GM21576 (cell line): ENCODE measurements around the gene NBPF26.
"Not testable (repeated sequence)": the region's sequence is repeated elsewhere in the genome, so short reads cannot be mapped to it uniquely, and the experiment has no call there.

Experiments used
- ATAC-seq: cut with Tn5 transposase; IDR thresholded peaks from one replicate; pipeline ENCODE4 v1.9.1; 2021; ENCODE audit warnings: mild to moderate bottlenecking, moderate library complexity; ENCODE audit not compliant: unreplicated experiment

The NBPF26 gene

GRCh38 chr1:120723715-120724402 lies at the start of gene NBPF26:
Gene NBPF26 (plus strand): TSS chr1:120723945.
- not testable (repeated sequence) for ATAC-seq

DNA sequence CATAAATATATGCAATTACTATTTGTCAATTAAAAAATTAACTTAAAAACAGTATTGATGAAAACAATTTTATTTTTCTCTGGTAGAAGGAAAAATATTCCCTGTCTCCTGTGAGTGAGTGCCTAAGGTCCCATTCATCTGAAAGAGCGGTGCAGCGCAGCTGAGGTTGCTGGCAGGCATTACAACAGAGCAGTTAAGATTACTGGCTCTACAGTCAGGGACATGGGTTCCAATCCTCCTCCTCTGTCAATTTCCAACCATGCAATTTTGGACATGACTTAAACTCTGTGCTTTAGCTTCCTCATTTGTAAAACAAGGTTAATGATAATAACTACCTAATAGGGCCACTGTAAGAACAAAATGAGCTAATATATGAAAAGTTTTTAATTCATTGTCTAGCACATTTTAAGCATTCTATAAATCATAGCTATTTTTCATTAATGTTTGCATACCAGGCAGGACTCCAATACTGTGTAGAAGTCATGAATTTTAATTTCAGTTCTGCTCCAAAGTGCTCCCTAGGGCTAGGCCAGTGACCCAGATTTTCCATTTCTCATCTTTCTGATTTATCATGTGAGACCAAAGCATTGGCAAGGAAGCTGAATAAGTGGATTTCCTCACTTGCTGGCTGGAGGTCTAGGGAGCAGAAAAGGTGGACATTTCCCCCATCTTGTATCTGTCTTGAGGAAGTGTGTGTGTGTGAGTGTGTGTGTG lies 43.5 kb upstream of the NBPF26 start:
- ATAC-seq = not testable (repeated sequence)

DNA sequence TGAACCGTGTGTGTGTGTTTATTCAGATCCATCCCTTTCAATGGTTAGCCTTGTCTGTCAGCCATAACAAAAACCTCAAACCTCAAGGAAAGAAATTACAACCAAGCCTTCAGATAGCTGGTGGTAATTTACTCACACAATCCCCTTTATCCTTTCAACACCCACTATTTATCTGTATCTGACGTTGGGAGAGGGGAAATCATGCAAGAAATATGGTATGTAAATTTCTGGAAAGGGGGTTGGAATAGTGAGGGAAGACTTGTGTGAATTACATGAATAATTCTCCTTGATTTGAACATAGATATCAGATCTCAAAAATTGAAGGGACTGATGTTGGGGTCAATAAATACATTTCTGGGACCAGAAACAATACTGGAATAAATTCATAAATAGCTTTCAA lies 42.8 kb upstream of the NBPF26 start:
- not testable (repeated sequence) for ATAC-seq

GRCh38 chr1:120684397-120684796 lies 39.3 kb upstream of the NBPF26 start:
- ATAC-seq = not testable (repeated sequence)

- not testable (repeated sequence) for ATAC-seq
These were observed 38.1 kb upstream of the NBPF26 start for GRCh38 chr1:120685622-120686021.

GRCh38 chr1:120687250-120687649 lies 36.5 kb upstream of the NBPF26 start:
- ATAC-seq = not testable (repeated sequence)

DNA sequence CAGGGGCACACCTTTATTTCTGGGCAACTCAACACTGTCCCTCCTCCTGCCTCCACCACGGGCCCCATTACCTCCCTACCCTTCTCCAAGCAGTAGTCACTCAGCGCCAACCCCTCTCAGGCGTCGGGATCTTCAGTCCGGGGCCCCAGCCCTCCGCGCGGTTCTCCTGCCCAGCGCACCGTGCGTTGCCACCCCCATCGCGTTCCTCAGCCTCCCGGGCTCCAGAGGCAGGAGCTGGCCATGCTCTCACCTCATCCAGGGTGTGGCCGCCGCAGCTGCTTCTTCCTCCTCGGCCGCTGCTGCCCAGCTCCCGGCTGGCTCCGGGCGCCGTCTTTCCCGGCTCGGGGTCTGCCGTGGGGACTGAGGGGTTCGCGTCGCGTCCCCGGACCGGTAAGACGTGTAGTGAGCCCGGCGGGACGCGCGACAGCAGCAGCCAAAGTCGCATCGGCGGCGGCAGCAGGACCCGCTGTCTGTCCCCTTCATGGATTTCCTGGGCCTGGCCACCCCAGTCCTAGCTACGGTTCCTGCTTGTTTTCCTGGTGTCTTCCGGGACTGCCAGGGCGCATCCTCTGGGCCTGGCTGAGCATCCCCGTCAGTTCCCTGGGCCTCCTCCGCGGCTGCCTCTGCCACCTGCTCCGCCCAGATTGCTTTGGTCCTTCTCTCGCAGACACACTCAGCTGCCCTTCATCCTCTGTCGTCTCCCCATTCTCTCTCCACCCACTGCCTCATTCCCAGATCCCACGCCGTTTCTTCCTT lies 22.8 kb upstream of the NBPF26 start:
- ATAC-seq = not testable (repeated sequence)

DNA sequence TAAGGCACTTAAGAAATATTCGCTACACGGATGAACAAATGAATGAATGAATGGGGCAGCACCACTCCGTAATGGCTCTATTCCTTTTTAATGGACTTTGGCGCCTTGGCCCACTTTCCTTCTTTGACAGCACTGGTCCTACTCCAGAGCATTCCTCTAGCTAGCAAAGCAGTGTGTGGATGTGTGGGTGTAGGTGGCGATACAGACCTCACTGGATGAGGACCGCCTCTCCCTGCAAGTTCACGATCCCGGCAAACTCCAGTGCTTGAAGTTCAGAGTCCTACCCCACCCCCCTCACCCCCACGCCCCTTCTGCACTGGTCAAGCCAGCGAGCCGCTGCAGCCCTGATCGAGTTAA lies 409 bp upstream of the NBPF26 start:
- ATAC-seq = not testable (repeated sequence)

GRCh38 chr1:120724507-120724906 lies 762 bp downstream of the NBPF26 start:
- not testable (repeated sequence) for ATAC-seq

- ATAC-seq = not testable (repeated sequence)
These were observed 5.1 kb downstream of the NBPF26 start for GRCh38 chr1:120728811-120729210.

GRCh38 chr1:120769090-120769489 lies 45.3 kb downstream of the NBPF26 start:
- ATAC-seq = not testable (repeated sequence)

DNA sequence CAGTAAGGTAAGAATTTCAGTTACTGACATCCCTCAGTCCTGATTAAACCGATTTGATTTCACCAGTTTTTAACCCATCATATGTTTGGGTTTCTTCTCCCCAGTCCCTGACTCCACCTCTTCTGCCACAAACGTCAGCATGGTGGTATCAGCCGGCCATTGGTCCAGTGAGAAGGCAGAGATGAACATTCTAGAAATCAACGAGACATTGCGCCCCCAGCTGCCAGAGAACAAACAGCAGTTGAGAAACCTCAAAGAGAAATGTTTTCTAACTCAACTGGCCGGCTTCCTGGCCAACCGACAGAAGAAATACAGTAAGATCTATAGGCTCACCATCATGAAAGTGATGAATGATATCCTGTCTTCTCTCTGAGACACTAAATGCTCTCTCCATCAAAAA lies 81.7 kb downstream of the NBPF26 start:
- not testable (repeated sequence) for ATAC-seq

DNA sequence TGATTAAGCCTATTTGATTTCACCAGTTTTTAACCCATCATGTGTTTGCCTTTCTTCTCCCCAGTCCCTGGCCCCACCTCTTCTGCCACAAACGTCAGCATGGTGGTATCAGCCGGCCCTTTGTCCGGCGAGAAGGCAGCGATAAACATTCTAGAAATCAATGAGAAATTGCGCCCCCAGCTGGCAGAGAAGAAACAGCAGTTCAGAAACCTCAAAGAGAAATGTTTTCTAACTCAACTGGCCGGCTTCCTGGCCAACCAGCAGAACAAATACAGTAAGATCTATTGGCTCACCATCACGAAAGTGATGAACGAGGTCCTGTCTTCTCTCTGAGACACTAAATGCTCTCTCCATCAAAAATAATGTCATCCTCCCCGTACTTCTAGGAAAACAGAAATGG lies 88.1 kb downstream of the NBPF26 start:
- not testable (repeated sequence) for ATAC-seq

DNA sequence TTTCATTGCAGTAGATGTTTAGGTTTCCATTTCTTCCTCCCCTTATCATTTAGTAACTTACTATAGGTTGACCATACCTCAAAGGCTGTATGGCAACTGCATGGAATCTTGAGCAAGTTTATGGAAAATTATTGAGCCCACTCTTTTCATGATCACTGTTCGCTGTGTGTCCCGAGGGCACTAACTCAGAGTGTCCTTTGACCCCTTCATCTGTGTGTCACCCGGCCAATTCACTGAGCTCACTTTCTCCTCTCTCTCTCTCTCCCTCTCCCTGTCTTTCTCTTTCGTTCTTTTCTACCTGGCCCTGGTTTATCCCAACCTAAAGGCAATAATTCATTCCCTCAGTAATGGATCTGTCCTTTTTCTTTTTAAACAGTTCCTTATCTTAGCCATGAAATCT lies 101.3 kb downstream of the NBPF26 start:
- not testable (repeated sequence) for ATAC-seq

- ATAC-seq = not testable (repeated sequence)
These were observed 102.9 kb downstream of the NBPF26 start for GRCh38 chr1:120826623-120827022.

- ATAC-seq = not testable (repeated sequence)
These were observed 120.6 kb downstream of the NBPF26 start for GRCh38 chr1:120844186-120844944.

DNA sequence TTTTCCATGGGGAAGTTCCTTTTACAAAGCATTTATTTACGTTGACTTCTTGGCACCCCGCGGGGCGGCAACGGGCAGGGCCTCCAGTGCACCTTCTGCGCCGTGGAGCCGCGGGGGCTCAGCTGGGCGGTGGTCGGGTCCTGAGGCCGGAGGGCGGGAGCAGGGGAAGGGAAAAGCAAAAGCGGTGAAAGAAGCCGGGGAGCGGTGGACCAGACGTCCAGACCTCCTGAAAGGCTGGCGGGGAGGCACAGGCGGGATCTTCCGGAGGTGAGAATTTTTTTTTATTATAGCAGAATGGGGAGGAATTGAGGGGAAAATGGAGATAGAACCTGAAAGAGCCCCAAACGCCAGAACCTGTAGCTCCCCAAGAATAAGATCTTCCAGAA lies 121.2 kb downstream of the NBPF26 start:
- not testable (repeated sequence) for ATAC-seq

DNA sequence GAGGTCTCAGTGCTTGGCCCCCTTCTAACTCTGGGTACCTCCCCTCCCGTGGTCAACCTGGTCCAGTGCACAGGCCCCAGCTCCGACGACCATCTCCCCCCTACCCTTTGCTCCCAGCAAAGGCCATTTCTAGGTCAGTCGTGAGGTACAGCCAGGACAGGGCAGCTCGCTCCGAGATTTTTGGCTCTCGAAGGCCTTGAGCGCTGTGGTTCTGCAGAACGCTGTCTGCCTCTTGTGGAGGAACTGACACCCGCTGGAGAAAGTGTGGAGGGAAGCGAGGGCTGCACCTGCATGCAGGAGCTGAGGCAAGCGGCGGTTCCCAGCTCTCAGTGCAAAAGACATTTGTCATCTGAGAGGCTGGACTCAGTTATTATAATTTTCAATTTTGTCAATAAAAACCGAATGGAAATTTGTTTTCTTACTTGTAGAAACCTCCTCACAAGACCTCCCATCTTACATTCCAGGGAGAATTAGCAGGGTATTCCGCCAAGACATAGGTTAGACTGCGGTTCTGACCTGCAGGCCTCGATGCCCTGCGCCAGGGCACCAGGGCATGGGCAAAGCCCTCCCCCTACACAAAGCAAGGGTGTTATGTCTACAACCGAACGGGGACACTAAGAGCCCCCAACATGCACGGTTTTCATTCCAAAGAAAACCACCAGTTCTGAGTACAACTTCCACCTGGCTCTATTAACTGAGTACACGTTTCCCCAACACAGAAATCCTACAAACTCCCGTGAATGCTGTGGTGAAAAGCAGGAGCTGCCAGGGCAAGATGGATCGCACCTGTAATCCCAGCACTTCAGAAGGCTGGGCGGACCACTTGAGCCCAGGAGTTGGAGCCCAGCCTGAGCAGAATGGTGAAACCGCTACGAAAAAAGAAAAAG lies 125.9 kb downstream of the NBPF26 start:
- ATAC-seq = not testable (repeated sequence)

DNA sequence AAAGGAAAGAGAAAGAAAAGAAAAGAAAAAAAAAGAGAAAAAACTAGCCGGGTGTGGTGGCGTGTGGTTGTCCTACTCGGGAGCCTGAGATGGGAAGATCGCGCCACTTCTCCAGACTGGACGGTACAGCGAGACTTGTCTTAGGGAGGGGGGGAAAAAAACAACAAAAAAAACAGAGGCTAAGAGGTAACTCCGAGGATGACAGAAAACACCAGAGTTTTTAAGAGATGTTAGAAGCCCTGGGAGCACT lies 126.5 kb downstream of the NBPF26 start:
- ATAC-seq = not testable (repeated sequence)
